G401 (cell line): ENCODE results near the gene DCP2. TPM values are rescaled to one million over a fixed set of nuclear protein-coding genes. Genes with fewer than 3 reads are reported as not detected.

Source experiments
- DNase-seq: peaks from one replicate; pipeline ENCODE4 v3.0.0-alpha.2; 2015; ENCODE audit warnings: low spot score
- in situ Hi-C: cut with HindIII; loops from 2 replicates; pipeline ENCODE4 v1.10.0; 2016; ENCODE audit warnings: low sequenced_read_pairs, mixed read lengths
- total RNA-seq: library from RNA; depleted of rRNA; stranded (reverse); fragments of >200 nt; shearing (Covaris generic); gene quantifications from 2 replicates; pipeline ENCODE4 v1.2.3, GENCODE V29; 2014; rRNA removed

The DCP2 gene
- total RNA-seq, 1 experiment from 2014 or later: 27.7 TPM

DNA sequence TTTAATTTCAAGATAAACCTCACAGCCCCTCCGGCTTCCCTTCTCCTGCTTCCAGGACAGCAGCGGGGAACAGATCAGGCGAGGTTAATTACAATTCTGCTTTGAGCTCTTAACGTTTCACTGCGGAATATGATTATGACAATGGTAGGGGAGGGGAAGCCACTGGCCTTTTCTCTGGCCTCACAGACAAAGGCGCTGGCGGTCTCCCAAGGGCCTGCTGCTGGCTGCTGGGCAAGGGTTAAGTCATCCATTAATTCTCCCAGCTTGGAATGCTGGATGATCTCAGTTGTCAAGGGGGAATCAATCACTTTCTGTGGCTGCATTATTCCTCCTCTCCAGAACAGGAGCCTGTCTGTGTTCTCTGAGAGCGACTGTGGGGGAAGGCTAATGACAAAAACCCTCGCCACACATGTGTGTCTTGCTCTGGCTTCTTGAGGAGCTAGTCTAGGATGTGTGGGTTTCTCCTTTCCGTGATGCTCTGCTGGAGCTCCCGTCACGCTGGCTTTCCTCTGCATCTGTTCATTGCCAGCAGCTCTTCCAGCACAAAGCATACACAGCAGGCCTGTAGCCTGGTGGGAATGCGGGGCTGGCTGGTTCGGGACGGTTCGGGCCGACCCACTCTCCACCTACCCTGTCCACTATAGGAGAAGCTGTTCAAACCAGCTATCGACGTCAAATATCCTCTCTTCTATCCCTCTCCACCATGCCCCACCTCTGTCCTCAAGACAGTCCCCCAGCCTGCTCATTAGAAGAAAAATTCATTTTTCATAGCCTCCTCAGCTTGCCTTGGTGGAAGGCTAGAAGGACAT is 82.8 kb downstream of the DCP2 start:
- in situ Hi-C loops: no loop called here

DNA sequence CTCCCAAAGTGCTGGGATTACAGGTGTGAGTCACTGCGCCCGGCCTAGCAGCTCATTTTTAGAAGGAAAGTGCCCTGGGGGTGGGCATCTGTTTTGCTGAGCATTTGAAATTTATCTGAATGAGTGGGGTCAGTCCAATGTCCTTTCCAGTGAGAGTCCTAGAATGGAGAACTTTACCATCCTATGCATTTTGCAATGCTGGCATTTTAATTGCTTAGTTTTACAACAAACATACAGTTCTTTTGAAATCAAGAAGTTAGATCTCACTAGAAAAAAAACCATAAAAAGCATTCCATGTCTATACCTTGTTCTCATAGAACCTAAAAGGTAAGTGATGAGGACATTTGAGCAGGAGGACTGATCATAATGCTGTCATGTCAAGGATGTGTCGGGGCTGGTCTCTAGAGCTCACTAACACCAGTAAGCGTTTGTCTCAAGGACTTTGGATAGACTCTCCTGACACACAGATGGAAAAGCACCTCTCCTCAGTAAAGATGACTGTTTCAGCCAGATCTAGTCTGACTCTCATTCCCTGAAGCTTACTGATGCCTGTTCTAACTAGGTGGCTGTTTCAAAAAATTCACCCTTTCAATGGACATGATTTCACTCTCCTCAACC is 83.9 kb downstream of the DCP2 start:
- no peak for DNase-seq
- in situ Hi-C loops: no loop called here

More for the DNA sequence above, 82.8 kb downstream of the DCP2 start:
- DNase-seq: no peak

DNA sequence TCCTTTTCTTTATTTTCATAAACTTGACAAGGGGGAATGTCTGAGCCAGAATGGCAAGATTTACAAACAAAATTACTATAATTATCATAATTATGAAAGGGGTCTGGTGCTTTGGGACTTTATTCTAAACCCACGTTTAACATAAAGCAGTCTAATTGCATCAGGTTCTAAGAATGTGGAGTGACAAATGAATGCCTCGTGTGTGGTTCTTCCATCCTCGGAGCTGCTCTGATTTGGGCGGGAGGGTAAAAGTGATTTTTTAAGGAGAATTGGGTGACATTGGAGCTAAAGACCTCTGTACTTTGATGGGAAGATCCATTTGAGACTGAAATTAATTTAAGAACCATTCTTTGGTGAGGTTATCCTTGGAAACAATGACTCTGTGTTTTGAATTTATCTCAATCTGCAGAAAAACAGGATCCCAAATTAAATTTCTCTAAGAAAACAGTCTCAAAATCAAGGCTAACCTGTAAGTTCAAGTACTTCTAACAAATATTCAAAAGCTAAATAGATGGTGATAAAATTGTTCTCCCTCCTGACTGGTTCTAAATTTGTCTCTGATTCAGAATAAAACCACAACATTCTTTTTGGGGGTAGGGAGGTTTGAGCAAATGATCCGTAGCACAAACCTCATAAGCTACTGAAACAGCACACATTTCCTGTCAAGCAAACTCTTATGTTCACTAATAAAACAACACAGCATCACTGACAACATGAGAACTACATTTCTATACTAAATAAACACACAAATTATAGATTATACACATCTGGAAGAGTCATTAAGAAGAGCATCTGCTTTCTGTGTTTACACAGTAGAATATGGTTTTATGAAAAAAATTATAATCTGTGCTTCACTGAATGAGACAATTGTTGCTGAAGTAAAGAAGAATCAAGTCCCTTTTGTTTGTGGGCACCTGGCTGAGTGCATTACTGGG is 85.5 kb downstream of the DCP2 start:
- in situ Hi-C loops: no loop called here
- no peak for DNase-seq

DNA sequence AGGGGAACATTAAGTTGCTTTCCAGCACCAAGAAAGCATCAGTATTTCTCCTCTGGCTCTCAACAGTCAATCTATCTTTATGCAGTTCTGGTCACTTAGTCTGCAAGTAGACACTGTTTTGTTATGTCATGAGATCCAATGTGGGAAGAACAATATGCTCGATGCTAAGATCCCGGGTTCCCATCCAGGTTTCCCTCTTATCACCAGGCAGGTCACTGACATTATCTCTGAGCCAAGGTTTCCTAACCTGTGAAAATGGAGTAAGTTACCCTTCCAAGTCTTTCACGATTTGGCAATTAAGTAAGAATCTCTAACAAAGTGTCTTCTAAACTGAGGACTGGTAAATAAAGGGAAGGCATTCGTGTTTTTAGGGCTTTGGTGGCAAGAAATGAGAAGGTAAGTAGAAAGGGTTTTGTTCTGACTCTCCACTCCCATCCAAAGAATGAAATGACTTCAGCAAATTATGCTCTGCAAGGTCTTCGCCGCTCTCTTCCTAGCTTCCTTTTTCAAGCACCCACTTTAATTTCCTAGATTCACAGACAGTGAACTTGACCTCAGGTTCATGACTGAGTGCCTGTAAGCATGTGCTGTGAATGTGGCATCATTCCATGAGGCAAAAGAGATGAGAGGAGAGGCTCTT is 86.4 kb downstream of the DCP2 start:
- no peak for DNase-seq
- in situ Hi-C loops: no loop called here

DNA sequence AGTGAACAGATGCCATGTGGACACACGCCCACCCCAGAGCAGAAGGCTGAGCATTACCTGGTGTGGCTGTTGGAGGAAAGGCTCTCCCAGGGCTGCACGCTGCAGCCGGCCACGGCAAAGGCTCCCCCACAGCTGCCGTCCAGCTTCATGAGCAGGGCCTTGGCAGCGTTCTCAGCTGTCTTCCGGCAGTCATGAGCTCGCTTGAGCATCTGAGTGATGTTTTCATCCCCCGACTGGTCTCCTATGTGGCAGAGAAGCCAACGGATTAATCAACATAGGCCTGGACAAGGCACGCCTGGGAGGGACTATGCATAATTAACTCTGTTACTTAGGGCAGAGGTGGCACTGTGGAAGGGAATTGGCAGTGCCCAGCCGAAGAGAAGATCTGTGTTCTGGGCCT is 87.3 kb downstream of the DCP2 start:
- no peak for DNase-seq
- in situ Hi-C loops: no loop called here

DNA sequence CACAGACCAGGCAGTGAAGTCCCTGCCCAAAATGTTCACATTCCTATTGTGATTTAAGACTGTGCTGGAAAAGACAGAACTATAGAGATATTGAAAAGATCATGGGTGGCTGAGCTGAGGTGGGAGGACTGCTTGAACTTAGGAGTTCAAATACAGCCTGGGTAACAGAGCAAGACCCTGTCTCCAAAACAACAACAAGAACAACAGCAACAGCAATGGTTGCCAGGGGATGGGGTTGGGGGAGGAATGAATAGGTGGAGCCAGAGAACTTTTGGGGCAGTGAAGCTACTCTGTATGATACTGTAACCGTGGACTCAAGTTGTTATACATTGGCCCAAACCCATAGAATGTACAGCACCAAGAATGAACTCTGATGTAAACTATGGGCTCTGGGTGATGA is 88.2 kb downstream of the DCP2 start:
- in situ Hi-C loops: no loop called here

DNA sequence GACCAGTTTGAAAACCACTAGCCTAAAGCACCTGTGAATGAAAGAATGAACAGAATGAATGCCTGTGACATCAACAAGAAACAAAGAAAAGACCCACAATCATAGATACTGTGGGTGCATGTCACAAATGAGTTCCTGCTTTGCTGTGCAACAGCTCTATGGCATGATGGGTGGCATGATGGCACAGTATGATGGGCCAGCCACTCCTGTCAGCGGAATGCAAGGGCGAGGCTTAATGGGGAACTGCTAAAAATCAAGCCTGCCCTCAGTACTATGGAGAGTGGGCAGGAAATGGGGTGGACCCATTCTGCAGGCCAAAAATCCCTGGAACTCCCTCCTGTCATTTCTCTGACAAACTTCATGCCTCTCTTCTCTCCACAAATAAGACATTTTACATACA is 89.0 kb downstream of the DCP2 start:
- no peak for DNase-seq
- in situ Hi-C loops: no loop called here

More for the DNA sequence above, 88.2 kb downstream of the DCP2 start:
- no peak for DNase-seq

DNA sequence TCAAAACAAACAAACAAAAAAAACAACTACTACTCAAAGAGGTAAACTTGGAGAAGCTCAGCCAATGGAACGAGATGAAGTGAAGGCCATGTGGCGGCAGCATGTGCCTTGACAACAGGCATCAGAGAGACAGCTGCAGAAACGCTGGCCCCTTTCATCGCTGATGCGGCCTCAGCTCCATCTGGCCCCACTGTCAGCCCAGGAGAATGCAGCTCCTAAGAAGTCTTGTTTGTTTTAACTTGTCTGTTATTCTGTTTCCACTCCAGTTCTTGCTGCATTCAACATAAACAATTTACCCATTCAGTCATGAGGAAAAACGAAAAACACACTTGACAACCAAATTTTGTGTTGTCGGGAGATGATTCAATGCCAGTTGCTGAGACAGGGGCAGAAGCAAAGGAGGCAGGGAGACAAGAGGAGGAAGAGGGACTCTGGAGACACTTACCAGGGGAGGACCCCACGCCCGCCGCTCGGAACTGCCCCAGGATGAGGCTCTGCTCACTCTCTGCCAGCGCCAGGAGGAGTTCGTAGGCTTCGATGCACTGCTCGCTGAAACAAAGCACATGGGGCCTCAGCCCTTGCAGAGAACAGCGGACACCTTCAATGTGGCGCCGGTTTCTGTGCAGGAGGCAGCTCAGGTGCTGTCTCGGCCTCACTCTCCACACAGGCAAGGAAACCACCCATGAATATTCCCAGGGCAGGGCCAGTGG is 91.2 kb downstream of the DCP2 start:
- DNase-seq: no peak
- in situ Hi-C loops: no loop called here

DNA sequence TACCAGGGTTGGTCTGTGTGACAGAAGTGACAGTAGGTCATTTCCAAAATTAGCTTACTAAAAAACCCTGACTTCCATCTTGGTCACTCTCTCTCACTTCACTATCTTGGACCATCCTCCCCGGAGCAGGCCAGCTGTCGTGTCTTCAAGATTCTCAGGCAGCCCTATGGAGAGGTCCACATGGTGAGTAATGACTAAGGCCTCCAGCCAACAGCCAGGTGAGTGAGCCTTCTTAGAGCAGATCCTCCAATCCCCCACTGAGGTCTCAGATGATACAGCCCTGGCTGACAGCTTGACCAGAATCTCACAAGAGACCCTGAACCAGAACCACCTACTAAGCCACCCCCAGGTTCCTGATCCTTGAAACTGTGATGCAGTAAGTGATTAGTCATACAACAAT is 92.0 kb downstream of the DCP2 start:
- DNase-seq: no peak
- in situ Hi-C loops: no loop called here

Other genes with a start within 250 kb of the DCP2 start
- 16.9 and 21.6 TPM in 2 replicates for gene APC, start 238.9 kb upstream of the DCP2 start, total RNA-seq
- gene SRP19, start 115.5 kb upstream of the DCP2 start, total RNA-seq: 39.9 and 78.1 TPM in 2 replicates
- gene REEP5, start 54.6 kb upstream of the DCP2 start, total RNA-seq: 17.5 and 18.7 TPM in 2 replicates